Activated CD4-positive, alpha-beta memory T cell treated with anti-CD3 and anti-CD28 coated beads, Interleukin-2, amount 10 ng/mL, durations not matched to agents 7 days and 5 days (primary cell): ENCODE results near the gene DECR2. TPM values are rescaled to one million over a fixed set of nuclear protein-coding genes. Genes with fewer than 3 reads are reported as not detected.

Source experiments
- CTCF ChIA-PET: fragments of 350-600 bp; sonication (Branson Sonifier 250); formaldehyde crosslinking; loops from one replicate; lab custom pipeline; 2021; ENCODE audit warnings: antibody characterized with exemption, inconsistent platforms; lab: Charles Lee
- POLR2A ChIA-PET: fragments of 350-600 bp; sonication (Branson Sonifier 250); formaldehyde crosslinking; loops from one replicate; lab custom pipeline; 2021; ENCODE audit warnings: antibody characterized with exemption; lab: Charles Lee
- DNase-seq: peaks from one replicate; pipeline ENCODE4 v3.0.0-alpha.2; 2020
- H3K27ac Mint-ChIP-seq: one replicate; pipeline ENCODE4 v1.8.0; 2021; ENCODE audit warnings: mild to moderate bottlenecking, mixed read lengths
- H3K27me3 Mint-ChIP-seq: one replicate; pipeline ENCODE4 v1.8.0; 2021; ENCODE audit warnings: mixed read lengths
- H3K36me3 Mint-ChIP-seq: one replicate; pipeline ENCODE4 v1.8.0; 2021; ENCODE audit warnings: low read depth, mixed read lengths
- H3K4me1 Mint-ChIP-seq: one replicate; pipeline ENCODE4 v1.8.0; 2021; ENCODE audit warnings: mixed read lengths
- H3K4me3 Mint-ChIP-seq: one replicate; pipeline ENCODE4 v1.8.0; 2021; ENCODE audit warnings: mild to moderate bottlenecking, mixed read lengths
- H3K9me3 Mint-ChIP-seq: one replicate; pipeline ENCODE4 v1.8.0; 2021; ENCODE audit warnings: mixed read lengths
- total RNA-seq, 2 experiments: library from RNA; stranded (reverse); gene quantifications; one replicate each; pipeline ENCODE4 v1.2.3, GENCODE V29; 2021

The DECR2 gene
- total RNA-seq, 2 experiments from 2014 or later, result 3.0 to 3.3 TPM

- H3K9me3 Mint-ChIP-seq, result no peaks in the 10 kb centered on the region
- no peak overlapping the region for H3K27ac Mint-ChIP-seq
- DNase-seq, result no peak
- ChIA-PET CTCF (interaction anchor here (1.0 to 1.9 kb wide), 3 partner anchors 8 to 263 kb away, joined by 3 to 8 read pairs (median 6); partner anchors contain the start of gene AXIN1), POLR2A (interaction anchor here (1.0 to 3.1 kb wide), 4 partner anchors 10 to 141 kb away, joined by 3 to 23 read pairs (median 4); partner anchors contain the start of genes LUC7L and PGAP6)
- peak overlapping the region; percentile 82 for H3K4me3 Mint-ChIP-seq
- H3K4me1 Mint-ChIP-seq, result peaks cover 18% of the 10 kb centered on the region
- peaks cover 16% of the 10 kb centered on the region for H3K36me3 Mint-ChIP-seq
- H3K27me3 Mint-ChIP-seq, result no peaks in the 10 kb centered on the region
Measured at GRCh38 chr16:369866-370436, 31.7 kb upstream of the DECR2 start.

GRCh38 chr16:370443-370842, 31.2 kb upstream of the DECR2 start, which contains the start of gene MRPL28:
TSS of gene MRPL28 (minus strand) at chr16:370538. CDS start at chr16:370218, 320 bp downstream.
- CTCF ChIA-PET, result interaction anchor here (1.0 to 1.9 kb wide), 3 partner anchors 9 to 263 kb away, joined by 3 to 8 read pairs (median 6); partner anchors contain the start of gene AXIN1

DNA sequence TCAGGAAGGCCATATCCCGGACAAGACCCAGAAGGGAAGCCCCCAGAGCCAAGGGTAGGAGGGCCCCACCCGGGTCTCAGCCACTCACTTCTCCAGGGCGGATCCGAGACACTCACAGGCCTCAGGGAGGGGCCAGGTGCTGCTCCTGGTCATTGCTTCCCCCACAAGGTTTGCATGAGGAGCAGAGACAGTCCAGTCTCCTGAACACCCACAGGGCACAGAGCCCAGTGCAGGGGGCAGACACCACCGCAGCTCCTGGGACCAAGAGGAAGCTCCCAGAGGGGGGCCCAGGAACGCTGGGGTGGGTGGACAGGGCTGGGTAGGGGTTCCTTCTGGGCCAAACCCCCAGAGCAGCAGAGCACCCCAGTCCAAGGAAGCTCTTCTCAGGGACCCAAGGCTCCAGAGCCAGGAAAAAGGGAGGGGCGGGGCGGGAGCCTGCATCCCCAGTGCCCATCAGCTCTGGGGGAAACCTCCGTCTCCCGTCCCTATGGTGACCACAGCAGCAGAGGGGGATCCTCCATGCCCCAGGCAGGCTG, 30.6 kb upstream of the DECR2 start:
- DNase-seq, result no peak
- peak overlapping the region; percentile 77 for H3K27ac Mint-ChIP-seq
- peaks cover 18% of the 10 kb centered on the region for H3K4me1 Mint-ChIP-seq
- no peaks in the 10 kb centered on the region for H3K9me3 Mint-ChIP-seq
- CTCF ChIA-PET, result interaction anchor here (1.0 to 1.9 kb wide), 3 partner anchors 9 to 264 kb away, joined by 3 to 8 read pairs (median 6); partner anchors contain the start of gene AXIN1
- no peaks in the 10 kb centered on the region for H3K27me3 Mint-ChIP-seq
- peaks cover 16% of the 10 kb centered on the region for H3K36me3 Mint-ChIP-seq
- POLR2A ChIA-PET, result interaction anchor here (1.0 to 3.1 kb wide), 3 partner anchors 9 to 11 kb away, joined by 3 to 23 read pairs (median 5); partner anchors contain the start of gene PGAP6
- H3K4me3 Mint-ChIP-seq, result peak overlapping the region; percentile 82

More at GRCh38 chr16:370443-370842, 31.2 kb upstream of the DECR2 start, which contains the start of gene MRPL28:
- Mint-ChIP-seq H3K4me3 (peak within 1 kb of the TSS; percentile 82), H3K27ac (peak within 1 kb of the TSS; percentile 77), H3K36me3 (peaks cover 16% of the 10 kb centered on the region), H3K9me3 (no peaks in the 10 kb centered on the region), H3K4me1 (peaks cover 18% of the 10 kb centered on the region), H3K27me3 (no peaks in the 10 kb centered on the region)
- POLR2A ChIA-PET, result interaction anchor here (1.0 to 3.1 kb wide), 4 partner anchors 8 to 17 kb away, joined by 3 to 23 read pairs (median 4); partner anchors contain the start of gene PGAP6
- DNase-seq, result peak; percentile 96

DNA sequence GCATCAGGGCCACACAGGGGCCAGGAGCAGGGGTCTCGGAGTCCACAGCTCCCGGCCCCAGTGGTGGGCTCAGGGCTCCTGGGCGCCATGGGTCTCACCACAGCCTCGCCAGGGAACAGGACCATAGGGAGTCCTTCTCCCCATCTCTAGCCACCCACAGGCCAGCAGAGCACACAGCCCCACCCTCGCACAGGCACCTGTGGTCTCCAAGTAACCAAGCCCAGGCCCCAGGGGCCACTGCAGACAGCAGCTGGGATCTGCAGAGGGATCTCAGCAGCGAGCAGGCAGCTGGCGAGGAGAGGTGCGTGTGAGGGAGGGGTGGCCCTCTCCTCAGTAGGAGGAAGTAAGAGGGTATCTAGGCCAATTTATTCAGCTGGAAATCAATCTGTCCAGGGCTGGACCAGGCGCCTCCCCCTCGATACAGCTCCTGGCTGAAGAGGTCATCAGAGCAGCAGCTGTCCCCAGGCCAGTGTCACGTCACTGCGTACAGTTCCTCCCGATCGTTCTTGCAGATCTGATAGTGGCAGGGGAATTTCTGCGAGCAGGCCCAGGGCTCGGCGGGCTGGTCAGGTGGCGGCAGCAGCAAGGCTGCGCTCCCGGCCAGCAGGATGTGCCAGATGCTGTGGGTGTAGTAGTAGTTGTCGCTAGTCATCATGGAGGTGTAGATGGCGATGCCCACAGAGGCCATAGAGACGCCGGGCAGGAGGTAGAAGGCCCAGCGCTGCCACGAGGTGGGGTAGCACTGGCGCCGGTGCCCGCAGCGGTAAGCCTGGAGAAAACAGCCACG, 30.0 kb upstream of the DECR2 start:
- no peak overlapping the region for H3K4me3 Mint-ChIP-seq
- peaks cover 16% of the 10 kb centered on the region for H3K36me3 Mint-ChIP-seq
- no peak for DNase-seq
- no peak overlapping the region for H3K27ac Mint-ChIP-seq
- POLR2A ChIA-PET, result interaction anchor here (1.8 to 3.1 kb wide), 2 partner anchors 9 to 10 kb away, joined by 5 to 23 read pairs; partner anchors contain the start of gene PGAP6
- no peaks in the 10 kb centered on the region for H3K9me3 Mint-ChIP-seq
- CTCF ChIA-PET, result no interaction called here
- H3K27me3 Mint-ChIP-seq, result no peaks in the 10 kb centered on the region
- peaks cover 18% of the 10 kb centered on the region for H3K4me1 Mint-ChIP-seq

DNA sequence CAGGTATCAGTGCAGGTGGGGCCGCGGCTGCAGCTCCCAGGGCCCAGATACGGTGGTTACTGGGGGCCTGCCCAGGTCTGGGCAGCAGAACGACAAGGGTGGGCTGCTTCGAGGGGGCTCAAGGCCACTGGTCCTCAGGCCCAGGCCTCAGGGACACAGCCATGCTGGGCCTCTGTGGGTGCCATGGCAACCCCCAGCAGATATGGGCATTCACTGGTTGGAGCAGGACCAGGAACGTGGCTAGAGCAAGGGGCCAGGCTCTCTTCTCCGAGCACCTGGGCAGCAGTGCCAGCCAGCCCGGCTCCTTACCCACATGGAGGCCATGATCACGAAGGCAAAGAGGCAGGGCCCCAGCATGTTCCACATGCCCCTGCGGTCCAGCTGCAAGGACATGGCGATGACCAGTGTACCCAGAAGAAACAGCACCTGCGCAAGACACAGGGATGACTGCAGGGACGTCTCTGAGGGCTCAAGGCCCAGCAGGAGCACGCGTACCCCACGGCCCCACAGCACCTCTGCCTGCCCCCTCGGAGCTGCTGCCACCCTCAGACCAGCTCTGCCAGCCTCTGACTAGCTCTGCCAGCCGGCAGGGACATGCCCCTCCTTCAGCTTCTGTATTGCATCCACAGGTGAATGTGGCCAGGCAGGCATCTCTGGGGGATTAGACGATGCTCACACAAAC, 29.2 kb upstream of the DECR2 start:
- peaks cover 18% of the 10 kb centered on the region for H3K4me1 Mint-ChIP-seq
- DNase-seq, result no peak

GRCh38 chr16:373020-373598, 28.6 kb upstream of the DECR2 start:
- POLR2A ChIA-PET, result no interaction called here

More for the DNA sequence above, 29.2 kb upstream of the DECR2 start:
- POLR2A ChIA-PET, result interaction anchor here (1.8 to 3.1 kb wide), 2 partner anchors 9 to 10 kb away, joined by 5 to 23 read pairs; partner anchors contain the start of gene PGAP6
- no peak overlapping the region for H3K4me3 Mint-ChIP-seq
- CTCF ChIA-PET, result no interaction called here
- H3K27me3 Mint-ChIP-seq, result no peaks in the 10 kb centered on the region
- H3K36me3 Mint-ChIP-seq, result peaks cover 11% of the 10 kb centered on the region
- no peak overlapping the region for H3K27ac Mint-ChIP-seq
- H3K9me3 Mint-ChIP-seq, result no peaks in the 10 kb centered on the region

DNA sequence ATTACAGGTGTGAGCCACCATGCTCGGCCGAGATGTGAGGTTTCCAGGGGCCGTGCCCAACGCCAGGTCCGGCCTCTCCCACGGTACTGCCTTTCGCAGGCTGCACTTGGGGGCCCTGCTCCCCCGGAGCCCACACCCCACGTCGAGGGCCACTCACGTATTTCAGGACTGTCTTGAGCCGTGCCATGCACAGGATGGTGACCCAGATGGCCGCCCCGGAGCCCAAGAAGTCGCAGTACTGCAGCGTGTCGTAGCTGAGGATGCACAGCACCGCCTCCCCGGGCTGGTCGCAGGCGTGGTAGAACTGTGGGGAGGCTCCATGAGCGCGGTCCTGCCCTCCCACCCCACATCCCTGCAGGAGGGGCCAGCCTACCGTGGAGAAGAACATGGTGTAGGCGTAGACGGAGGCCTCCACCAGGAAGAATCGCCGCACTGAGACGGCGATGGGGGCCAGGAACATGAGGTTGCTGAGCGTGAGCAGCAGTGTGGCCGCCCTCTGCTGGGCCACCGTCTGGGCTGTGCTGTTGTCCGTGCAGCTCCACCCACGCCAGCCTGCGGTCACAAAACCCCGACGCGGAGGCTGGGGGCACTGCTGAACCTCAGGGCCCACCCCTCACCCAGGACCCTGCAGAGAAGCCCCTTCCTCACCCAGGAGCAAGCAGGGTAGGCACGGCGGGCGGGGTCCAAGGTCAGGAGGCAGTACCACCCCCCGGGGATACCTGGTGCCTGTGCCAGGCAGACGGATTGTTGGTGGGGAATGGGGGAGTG, 27.7 kb upstream of the DECR2 start:
- H3K9me3 Mint-ChIP-seq, result no peaks in the 10 kb centered on the region
- peaks cover 11% of the 10 kb centered on the region for H3K36me3 Mint-ChIP-seq
- H3K27me3 Mint-ChIP-seq, result no peaks in the 10 kb centered on the region
- H3K4me1 Mint-ChIP-seq, result peaks cover 20% of the 10 kb centered on the region
- ChIA-PET CTCF (no interaction called here), POLR2A (no interaction called here)
- no peak overlapping the region for H3K4me3 Mint-ChIP-seq
- no peak overlapping the region for H3K27ac Mint-ChIP-seq
- DNase-seq, result no peak

More at GRCh38 chr16:373020-373598, 28.6 kb upstream of the DECR2 start:
- DNase-seq, result no peak
- CTCF ChIA-PET, result no interaction called here
- Mint-ChIP-seq H3K36me3 (peaks cover 11% of the 10 kb centered on the region), H3K4me3 (no peak overlapping the region), H3K27me3 (no peaks in the 10 kb centered on the region), H3K4me1 (peaks cover 18% of the 10 kb centered on the region), H3K9me3 (no peaks in the 10 kb centered on the region), H3K27ac (no peak overlapping the region)

DNA sequence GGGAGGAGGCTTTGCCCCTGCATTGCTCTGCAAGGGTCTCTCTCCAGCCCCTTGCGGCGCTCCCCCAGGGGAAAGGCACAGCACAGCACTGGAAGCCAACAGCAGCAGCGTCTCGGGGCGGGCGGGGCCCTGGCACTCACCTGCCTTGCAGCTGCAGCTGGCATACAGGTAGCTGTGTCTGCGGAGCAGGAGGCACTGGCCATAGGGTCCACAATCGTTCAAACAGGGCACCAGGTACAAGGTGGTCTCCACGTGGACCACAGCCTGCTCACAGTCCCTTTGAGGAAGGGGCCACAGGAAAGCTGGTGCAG, 27.1 kb upstream of the DECR2 start:
- H3K27ac Mint-ChIP-seq, result no peak overlapping the region

GRCh38 chr16:375212-375611, 26.5 kb upstream of the DECR2 start:
- no peak overlapping the region for H3K4me3 Mint-ChIP-seq
- no peaks in the 10 kb centered on the region for H3K9me3 Mint-ChIP-seq
- H3K27ac Mint-ChIP-seq, result no peak overlapping the region
- CTCF ChIA-PET, result no interaction called here
- H3K27me3 Mint-ChIP-seq, result no peaks in the 10 kb centered on the region
- DNase-seq, result no peak
- POLR2A ChIA-PET, result no interaction called here
- H3K4me1 Mint-ChIP-seq, result peaks cover 18% of the 10 kb centered on the region
- H3K36me3 Mint-ChIP-seq, result peaks cover 14% of the 10 kb centered on the region

More for the DNA sequence above, 27.1 kb upstream of the DECR2 start:
- peaks cover 11% of the 10 kb centered on the region for H3K36me3 Mint-ChIP-seq
- H3K4me3 Mint-ChIP-seq, result no peak overlapping the region
- ChIA-PET CTCF (no interaction called here), POLR2A (no interaction called here)
- no peaks in the 10 kb centered on the region for H3K9me3 Mint-ChIP-seq
- no peak for DNase-seq
- H3K4me1 Mint-ChIP-seq, result peaks cover 19% of the 10 kb centered on the region
- H3K27me3 Mint-ChIP-seq, result no peaks in the 10 kb centered on the region

DNA sequence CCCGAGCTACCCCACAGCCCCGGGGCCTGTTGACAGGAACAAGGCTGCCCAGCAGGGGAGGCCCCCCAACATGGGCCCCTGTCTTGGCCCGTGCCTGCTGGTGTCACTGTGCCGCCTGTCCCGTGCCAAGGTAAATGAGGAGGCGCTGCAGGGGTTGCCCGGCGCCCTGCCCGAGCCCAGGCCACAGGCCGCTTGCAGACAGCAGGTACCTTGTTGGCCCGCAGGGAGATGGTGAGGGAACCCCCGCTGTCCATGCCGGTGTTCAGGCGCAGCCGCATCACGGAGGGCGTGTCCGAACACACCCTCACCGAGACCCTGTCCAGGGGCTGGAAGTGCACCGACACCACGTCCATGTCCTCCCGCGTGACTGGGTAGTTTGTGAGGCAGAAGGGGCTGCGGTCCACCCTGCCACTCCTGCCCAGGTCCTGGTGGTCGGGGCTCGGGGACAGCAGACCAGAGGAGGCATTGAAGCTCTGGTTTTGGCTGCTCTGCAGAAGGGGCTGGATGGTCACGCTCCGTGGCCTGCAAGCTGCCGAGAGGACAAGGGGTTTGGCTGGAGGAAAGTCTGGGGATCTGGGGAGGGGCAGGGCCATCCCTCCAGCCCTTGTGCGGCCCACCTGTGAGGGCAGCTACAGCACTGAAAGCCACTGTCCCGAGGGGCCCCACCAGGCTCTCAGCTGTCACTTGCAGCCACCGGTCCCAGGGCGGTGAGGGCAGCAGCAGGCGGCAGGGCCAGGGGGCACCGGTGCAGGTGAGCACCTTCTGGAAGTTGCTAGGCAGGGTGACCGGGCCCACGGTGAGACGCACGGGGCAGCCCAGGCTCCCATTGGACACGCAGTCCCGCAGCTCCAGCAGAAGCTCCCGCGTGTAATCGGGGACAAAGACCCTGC, 25.5 kb upstream of the DECR2 start:
- H3K4me3 Mint-ChIP-seq, result no peak overlapping the region
- H3K27me3 Mint-ChIP-seq, result no peaks in the 10 kb centered on the region
- H3K9me3 Mint-ChIP-seq, result no peaks in the 10 kb centered on the region
- H3K27ac Mint-ChIP-seq, result no peak overlapping the region
- H3K36me3 Mint-ChIP-seq, result peaks cover 12% of the 10 kb centered on the region
- POLR2A ChIA-PET, result no interaction called here
- peaks cover 14% of the 10 kb centered on the region for H3K4me1 Mint-ChIP-seq
- DNase-seq, result no peak
- CTCF ChIA-PET, result no interaction called here

DNA sequence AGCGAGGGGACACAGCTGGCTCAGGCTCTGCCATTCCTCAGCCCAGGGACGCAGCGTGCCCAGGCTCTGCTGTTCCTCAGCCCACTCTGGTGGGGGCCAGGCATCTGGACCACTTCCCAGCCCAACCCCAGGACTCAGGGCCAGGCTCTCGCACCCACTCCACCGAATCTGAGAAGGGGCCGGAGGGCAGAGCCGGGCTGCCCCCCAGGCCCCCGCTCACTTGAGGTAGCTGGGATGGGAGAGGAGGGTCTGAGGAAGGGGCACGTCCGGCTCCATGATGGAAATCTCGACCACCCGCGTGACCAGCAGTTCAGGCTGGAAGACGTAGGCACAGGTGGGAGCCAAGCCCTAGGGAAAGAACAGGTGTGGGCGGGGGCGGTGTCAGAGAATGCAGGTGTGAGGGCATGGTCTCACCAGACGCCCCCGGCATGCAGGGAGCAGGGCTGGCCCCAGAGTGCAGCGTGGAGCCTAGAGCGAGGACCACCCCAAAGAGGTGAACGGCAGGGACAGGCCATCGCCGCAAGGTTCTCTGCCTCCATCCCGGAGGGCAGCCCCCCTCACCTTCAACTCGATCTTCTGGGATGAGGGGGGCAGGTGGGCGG, 24.8 kb upstream of the DECR2 start:
- H3K27ac Mint-ChIP-seq, result no peak overlapping the region
- DNase-seq, result no peak
- H3K4me1 Mint-ChIP-seq, result peaks cover 11% of the 10 kb centered on the region
- H3K27me3 Mint-ChIP-seq, result no peaks in the 10 kb centered on the region
- peaks cover 10% of the 10 kb centered on the region for H3K36me3 Mint-ChIP-seq
- no peaks in the 10 kb centered on the region for H3K9me3 Mint-ChIP-seq
- H3K4me3 Mint-ChIP-seq, result no peak overlapping the region
- POLR2A ChIA-PET, result no interaction called here
- CTCF ChIA-PET, result no interaction called here
